ENCODE measurements around the gene TVP23C.

TVP23C gene

GRCh38 chr17:15465045-15465701, 98.1 kb downstream of the TVP23C start:
- DNase-seq (ENCODE audit: low spot score), result no peak

DNA sequence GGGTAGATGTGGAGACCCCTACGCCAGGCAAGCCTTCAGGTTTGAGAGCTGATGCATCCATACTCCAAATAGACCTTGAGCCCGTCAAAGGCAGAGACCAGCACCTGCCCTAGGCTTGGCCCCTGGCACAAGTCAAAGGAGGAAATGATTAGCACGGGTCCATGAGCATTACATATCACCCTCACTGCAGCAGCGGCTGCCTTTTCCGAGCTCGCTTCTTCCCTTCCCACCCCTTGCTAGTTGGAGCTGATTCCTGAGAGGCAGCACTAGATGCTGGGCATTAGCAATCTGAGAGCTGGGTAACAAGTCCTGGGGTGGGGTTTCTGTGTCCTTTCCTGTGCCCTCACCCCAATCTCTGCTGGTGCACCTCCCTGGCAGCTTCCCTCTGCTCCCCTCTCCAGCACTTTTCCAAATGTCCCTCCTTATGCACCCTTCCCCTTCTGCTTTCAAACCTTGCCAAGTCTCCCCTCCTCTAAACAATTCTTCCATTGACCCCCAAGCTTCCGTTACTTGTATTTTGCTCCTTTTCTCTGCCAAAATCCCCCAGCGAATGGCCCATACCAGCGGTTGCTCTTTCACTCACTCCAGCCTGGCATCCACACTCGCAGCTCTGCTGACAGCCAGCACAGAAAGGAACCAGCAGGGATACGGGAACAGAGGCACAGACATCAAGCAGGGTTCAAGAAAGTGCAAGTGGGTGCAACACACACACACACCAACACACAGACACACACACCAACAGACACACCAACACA, 98.9 kb downstream of the TVP23C start:
- no peak for DNase-seq (ENCODE audit: low spot score)

- DNase-seq (ENCODE audit: low spot score), result no peak
Observed at GRCh38 chr17:15462976-15463772, 100.1 kb downstream of the TVP23C start.

- DNase-seq (ENCODE audit: low spot score), result no peak
Observed at GRCh38 chr17:15457723-15458094, 105.6 kb downstream of the TVP23C start.

DNA sequence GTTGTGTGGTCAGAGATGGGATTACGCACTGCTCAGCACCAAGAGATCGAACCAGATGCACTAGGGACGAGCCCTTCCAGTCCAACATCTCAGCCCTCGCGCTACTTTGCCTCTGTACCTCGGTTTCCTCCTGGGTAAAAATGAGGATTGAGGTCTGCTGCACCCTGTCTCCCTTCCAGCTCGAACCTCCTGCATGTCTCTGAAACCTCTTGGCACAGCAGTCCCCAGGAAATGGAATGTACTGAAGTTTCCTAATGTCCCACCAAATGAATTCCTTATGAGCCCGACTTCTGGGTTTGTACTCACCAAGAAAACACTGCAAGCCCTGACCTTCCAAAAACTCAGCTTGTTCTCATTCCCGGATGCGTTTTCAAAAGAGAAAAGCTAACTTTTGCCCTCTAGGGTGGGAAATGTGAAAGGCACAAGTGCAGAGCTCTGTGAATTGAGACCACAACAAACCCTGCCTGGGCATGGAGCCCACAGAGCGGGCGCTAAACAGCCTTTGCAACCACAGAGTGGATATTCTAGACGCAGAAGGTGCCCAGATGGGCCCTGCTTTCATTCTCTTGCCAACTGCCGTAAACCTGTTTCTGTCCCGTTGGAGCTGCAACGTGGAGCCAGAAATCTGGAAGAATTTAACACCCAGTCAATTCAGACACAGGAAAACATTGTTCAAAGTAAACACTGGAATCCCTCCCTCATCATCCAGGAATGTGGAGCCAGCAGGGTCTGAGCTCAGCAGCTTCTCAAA, 106.1 kb downstream of the TVP23C start:
- no peak for DNase-seq (ENCODE audit: low spot score)

- DNase-seq (ENCODE audit: low spot score), result no peak
Observed at GRCh38 chr17:15456496-15456895, 106.8 kb downstream of the TVP23C start.

GRCh38 chr17:15454346-15454745, 108.9 kb downstream of the TVP23C start:
- no peak for DNase-seq (ENCODE audit: low spot score)

- no peak for DNase-seq (ENCODE audit: low spot score)
Observed at GRCh38 chr17:15453782-15454181, 109.5 kb downstream of the TVP23C start.

GRCh38 chr17:15453246-15453645, 110.0 kb downstream of the TVP23C start:
- DNase-seq (ENCODE audit: low spot score), result no peak

GRCh38 chr17:15452746-15453145, 110.5 kb downstream of the TVP23C start:
- no peak for DNase-seq (ENCODE audit: low spot score)

Measured in HuH-7.5 (cell line).